ENCODE results near the gene DEGS1.

Gene DEGS1

GRCh38 chr1:224149709-224150108 is 33.3 kb upstream of the DEGS1 start:
- Histone ChIP-seq H3K27me3 (replicated peaks; ENCODE audit: control insufficient read depth, insufficient read depth, low read length) (no peaks in the 10 kb centered on the region), H3K36me3 (ENCODE audit: control insufficient read depth, insufficient read depth, low read length) (no peaks in the 10 kb centered on the region), H3K4me3 (replicated peaks; ENCODE audit: low read depth, low read length) (no peak overlapping the region)
- DNase-seq (ENCODE audit: extremely low read depth, insufficient read length), result no peak
- TF ChIP-seq CTCF (IDR thresholded peaks at IDR 0.05; ENCODE audit: insufficient read depth, low read length, poor library complexity, severe bottlenecking), result no peak

GRCh38 chr1:224151117-224151516 is 31.9 kb upstream of the DEGS1 start:
- DNase-seq (ENCODE audit: extremely low read depth, insufficient read length), result no peak
- Histone ChIP-seq H3K27me3 (replicated peaks; ENCODE audit: control insufficient read depth, insufficient read depth, low read length) (no peaks in the 10 kb centered on the region), H3K4me3 (replicated peaks; ENCODE audit: low read depth, low read length) (no peak overlapping the region), H3K36me3 (ENCODE audit: control insufficient read depth, insufficient read depth, low read length) (no peaks in the 10 kb centered on the region)
- TF ChIP-seq CTCF (IDR thresholded peaks at IDR 0.05; ENCODE audit: insufficient read depth, low read length, poor library complexity, severe bottlenecking), result no peak

- Histone ChIP-seq H3K4me3 (replicated peaks; ENCODE audit: low read depth, low read length) (no peak overlapping the region), H3K36me3 (ENCODE audit: control insufficient read depth, insufficient read depth, low read length) (peaks cover 2% of the 10 kb centered on the region), H3K27me3 (replicated peaks; ENCODE audit: control insufficient read depth, insufficient read depth, low read length) (no peaks in the 10 kb centered on the region)
- no peak for DNase-seq (ENCODE audit: extremely low read depth, insufficient read length)
- no peak for TF ChIP-seq CTCF (IDR thresholded peaks at IDR 0.05; ENCODE audit: insufficient read depth, low read length, poor library complexity, severe bottlenecking)
Observed at GRCh38 chr1:224157316-224157715, 25.7 kb upstream of the DEGS1 start.

- Histone ChIP-seq H3K4me3 (replicated peaks; ENCODE audit: low read depth, low read length) (no peak overlapping the region), H3K36me3 (ENCODE audit: control insufficient read depth, insufficient read depth, low read length) (peaks cover 2% of the 10 kb centered on the region), H3K27me3 (replicated peaks; ENCODE audit: control insufficient read depth, insufficient read depth, low read length) (no peaks in the 10 kb centered on the region)
- TF ChIP-seq CTCF (IDR thresholded peaks at IDR 0.05; ENCODE audit: insufficient read depth, low read length, poor library complexity, severe bottlenecking), result no peak
- no peak for DNase-seq (ENCODE audit: extremely low read depth, insufficient read length)
Observed at GRCh38 chr1:224159541-224159940, 23.5 kb upstream of the DEGS1 start.

GRCh38 chr1:224160171-224160682 is 22.8 kb upstream of the DEGS1 start:
- H3K4me3 ChIP-seq (replicated peaks; ENCODE audit: low read depth, low read length), result no peak overlapping the region
- DNase-seq (ENCODE audit: extremely low read depth, insufficient read length), result no peak
- no peak for TF ChIP-seq CTCF (IDR thresholded peaks at IDR 0.05; ENCODE audit: insufficient read depth, low read length, poor library complexity, severe bottlenecking)
- H3K36me3 ChIP-seq (ENCODE audit: control insufficient read depth, insufficient read depth, low read length), result peaks cover 2% of the 10 kb centered on the region
- no peaks in the 10 kb centered on the region for H3K27me3 ChIP-seq (replicated peaks; ENCODE audit: control insufficient read depth, insufficient read depth, low read length)

GRCh38 chr1:224162768-224163167 is 20.3 kb upstream of the DEGS1 start:
- Histone ChIP-seq H3K4me3 (replicated peaks; ENCODE audit: low read depth, low read length) (no peak overlapping the region), H3K36me3 (ENCODE audit: control insufficient read depth, insufficient read depth, low read length) (no peaks in the 10 kb centered on the region; the same call in 1 of the 2 replicates), H3K27me3 (replicated peaks; ENCODE audit: control insufficient read depth, insufficient read depth, low read length) (no peaks in the 10 kb centered on the region)
- TF ChIP-seq CTCF (IDR thresholded peaks at IDR 0.05; ENCODE audit: insufficient read depth, low read length, poor library complexity, severe bottlenecking), result no peak
- no peak for DNase-seq (ENCODE audit: extremely low read depth, insufficient read length)

Measured in GM06990 (cell line).